ENCODE measurements around the gene SESN3. TPM values are rescaled to one million over a fixed set of nuclear protein-coding genes. Genes with fewer than 3 reads are reported as not detected.
"Not testable (repeated sequence)": the region's sequence is repeated elsewhere in the genome, so short reads cannot be mapped to it uniquely, and the experiment has no call there.

SESN3 gene
- polyA plus RNA-seq, 4 donors = 3.5 to 60.1 (median 5.3) TPM

GRCh38 chr11:95140397-95141033 lies 90.5 kb downstream of the SESN3 start:
- H3K36me3 ChIP-seq (ENCODE audit: control insufficient read depth in 3 of 3, insufficient read depth in 2 of 3, low read depth in 1 of 3, low read length in 3 of 3) = no peaks in the 10 kb centered on the region
- H3K9me3 ChIP-seq (ENCODE audit: control insufficient read depth in 2 of 2, insufficient read depth in 1 of 2, low read depth in 1 of 2, low read length in 1 of 2) = no peaks in the 10 kb centered on the region
- H3K27me3 ChIP-seq (ENCODE audit: control insufficient read depth in 3 of 3, insufficient read depth in 3 of 3, low read length in 3 of 3) = no peaks in the 10 kb centered on the region
- H3K4me3 ChIP-seq (ENCODE audit: low read depth in 1 of 3, low read length in 3 of 3) = no peak overlapping the region
- FAIRE-seq (no peak), DNase-seq (peak; percentile 37 to 67)
- peak overlapping the region in 1 of 3 donors; percentile 52 for H3K27ac ChIP-seq (ENCODE audit: low read depth in 1 of 3, low read length in 2 of 3)
- WGBS, 3 donors = 36 to 59% (median 38%) methylated on average over 4 of the region's 4 CpGs
- H3K4me1 ChIP-seq (ENCODE audit: control insufficient read depth in 3 of 3, insufficient read depth in 2 of 3, low read depth in 1 of 3, low read length in 2 of 3) = peaks cover 0 to 15% (median 2%) of the 10 kb centered on the region in 3 donors

- H3K4me3 ChIP-seq (ENCODE audit: low read depth in 1 of 3, low read length in 3 of 3) = no peak overlapping the region
Measured at GRCh38 chr11:95138448-95138847, 92.6 kb downstream of the SESN3 start.

GRCh38 chr11:95137299-95137698 lies 93.7 kb downstream of the SESN3 start:
- H3K4me1 ChIP-seq (ENCODE audit: control insufficient read depth in 3 of 3, insufficient read depth in 2 of 3, low read depth in 1 of 3, low read length in 2 of 3) = peaks cover 2 to 15% (median 3%) of the 10 kb centered on the region in 3 donors
- H3K27me3 ChIP-seq (ENCODE audit: control insufficient read depth in 3 of 3, insufficient read depth in 3 of 3, low read length in 3 of 3) = no peaks in the 10 kb centered on the region
- FAIRE-seq = no peak
- no peak for DNase-seq
- H3K36me3 ChIP-seq (ENCODE audit: control insufficient read depth in 3 of 3, insufficient read depth in 2 of 3, low read depth in 1 of 3, low read length in 3 of 3) = no peaks in the 10 kb centered on the region
- H3K9me3 ChIP-seq (ENCODE audit: control insufficient read depth in 2 of 2, insufficient read depth in 1 of 2, low read depth in 1 of 2, low read length in 1 of 2) = no peaks in the 10 kb centered on the region
- H3K27ac ChIP-seq (ENCODE audit: low read depth in 1 of 3, low read length in 2 of 3) = no peak overlapping the region
- no peak overlapping the region for H3K4me3 ChIP-seq (ENCODE audit: low read depth in 1 of 3, low read length in 3 of 3)

More at GRCh38 chr11:95138448-95138847, 92.6 kb downstream of the SESN3 start:
- H3K4me1 ChIP-seq (ENCODE audit: control insufficient read depth in 3 of 3, insufficient read depth in 2 of 3, low read depth in 1 of 3, low read length in 2 of 3) = peaks cover 2 to 15% (median 3%) of the 10 kb centered on the region in 3 donors
- H3K9me3 ChIP-seq (ENCODE audit: control insufficient read depth in 2 of 2, insufficient read depth in 1 of 2, low read depth in 1 of 2, low read length in 1 of 2) = no peaks in the 10 kb centered on the region
- DNase-seq (peak; percentile 30 to 33), FAIRE-seq (no peak)
- no peaks in the 10 kb centered on the region for H3K27me3 ChIP-seq (ENCODE audit: control insufficient read depth in 3 of 3, insufficient read depth in 3 of 3, low read length in 3 of 3)
- 17 to 27% (median 22%) methylated on average over 2 of the region's 2 CpGs for WGBS, 3 donors
- H3K27ac ChIP-seq (ENCODE audit: low read depth in 1 of 3, low read length in 2 of 3) = no peak overlapping the region
- no peaks in the 10 kb centered on the region for H3K36me3 ChIP-seq (ENCODE audit: control insufficient read depth in 3 of 3, insufficient read depth in 2 of 3, low read depth in 1 of 3, low read length in 3 of 3)

- peaks cover 2 to 15% (median 3%) of the 10 kb centered on the region in 3 donors for H3K4me1 ChIP-seq (ENCODE audit: control insufficient read depth in 3 of 3, insufficient read depth in 2 of 3, low read depth in 1 of 3, low read length in 2 of 3)
- FAIRE-seq; H3K36me3 ChIP-seq (ENCODE audit: control insufficient read depth in 3 of 3, insufficient read depth in 2 of 3, low read depth in 1 of 3, low read length in 3 of 3); H3K4me3 ChIP-seq (ENCODE audit: low read depth in 1 of 3, low read length in 3 of 3); H3K27me3 ChIP-seq (ENCODE audit: control insufficient read depth in 3 of 3, insufficient read depth in 3 of 3, low read length in 3 of 3); DNase-seq; H3K27ac ChIP-seq (ENCODE audit: low read depth in 1 of 3, low read length in 2 of 3); H3K9me3 ChIP-seq (ENCODE audit: control insufficient read depth in 2 of 2, insufficient read depth in 1 of 2, low read depth in 1 of 2, low read length in 1 of 2): not testable (repeated sequence)
- 95 to 98% (median 96%) methylated on average over 4 of the region's 4 CpGs for WGBS, 3 donors
Measured at GRCh38 chr11:95136747-95137146, 94.3 kb downstream of the SESN3 start.

GRCh38 chr11:95135880-95136279 lies 95.1 kb downstream of the SESN3 start:
- no peak for FAIRE-seq
- H3K4me3 ChIP-seq (ENCODE audit: low read depth in 1 of 3, low read length in 3 of 3) = no peak overlapping the region
- H3K9me3 ChIP-seq (ENCODE audit: control insufficient read depth in 2 of 2, insufficient read depth in 1 of 2, low read depth in 1 of 2, low read length in 1 of 2) = no peaks in the 10 kb centered on the region
- peaks cover 0 to 4% (median 0%) of the 10 kb centered on the region in 3 donors for H3K36me3 ChIP-seq (ENCODE audit: control insufficient read depth in 3 of 3, insufficient read depth in 2 of 3, low read depth in 1 of 3, low read length in 3 of 3)
- H3K4me1 ChIP-seq (ENCODE audit: control insufficient read depth in 3 of 3, insufficient read depth in 2 of 3, low read depth in 1 of 3, low read length in 2 of 3) = peaks cover 0 to 9% (median 3%) of the 10 kb centered on the region in 3 donors
- no peaks in the 10 kb centered on the region for H3K27me3 ChIP-seq (ENCODE audit: control insufficient read depth in 3 of 3, insufficient read depth in 3 of 3, low read length in 3 of 3)
- 96 to 98% (median 96%) methylated on average over 2 of the region's 2 CpGs for WGBS, 3 donors
- H3K27ac ChIP-seq (ENCODE audit: low read depth in 1 of 3, low read length in 2 of 3) = no peak overlapping the region
- no peak for DNase-seq

DNA sequence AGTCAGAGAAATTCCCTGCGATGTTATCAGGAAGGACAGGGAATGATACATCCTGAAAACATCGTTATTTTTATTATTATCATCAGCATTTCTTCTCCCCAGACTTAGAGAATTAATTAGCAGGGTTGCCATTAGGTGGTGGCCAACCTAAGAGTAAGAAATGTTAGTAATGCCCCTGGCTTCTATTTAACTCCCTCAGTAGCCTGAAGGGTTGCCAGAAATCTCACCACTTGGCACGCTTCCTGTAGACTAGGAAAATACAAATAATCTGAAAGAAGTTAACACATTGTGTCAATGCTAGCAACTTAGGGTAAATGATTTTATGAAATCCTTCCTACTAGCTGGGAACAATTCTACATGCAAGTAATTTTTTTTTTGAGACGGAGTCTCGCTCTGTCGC lies 95.8 kb downstream of the SESN3 start:
- no peaks in the 10 kb centered on the region for H3K27me3 ChIP-seq (ENCODE audit: control insufficient read depth in 3 of 3, insufficient read depth in 3 of 3, low read length in 3 of 3)
- no peak overlapping the region for H3K4me3 ChIP-seq (ENCODE audit: low read depth in 1 of 3, low read length in 3 of 3)
- H3K27ac ChIP-seq (ENCODE audit: low read depth in 1 of 3, low read length in 2 of 3) = no peak overlapping the region
- WGBS, 3 donors = 81 to 84% (median 82%) methylated on average over 3 to 6 of the region's 6 CpGs
- no peaks in the 10 kb centered on the region for H3K9me3 ChIP-seq (ENCODE audit: control insufficient read depth in 2 of 2, insufficient read depth in 1 of 2, low read depth in 1 of 2, low read length in 1 of 2)
- H3K36me3 ChIP-seq (ENCODE audit: control insufficient read depth in 3 of 3, insufficient read depth in 2 of 3, low read depth in 1 of 3, low read length in 3 of 3) = peaks cover 0 to 4% (median 0%) of the 10 kb centered on the region in 3 donors
- DNase-seq (no peak), FAIRE-seq (no peak)
- H3K4me1 ChIP-seq (ENCODE audit: control insufficient read depth in 3 of 3, insufficient read depth in 2 of 3, low read depth in 1 of 3, low read length in 2 of 3) = peaks cover 0 to 3% (median 3%) of the 10 kb centered on the region in 3 donors

DNA sequence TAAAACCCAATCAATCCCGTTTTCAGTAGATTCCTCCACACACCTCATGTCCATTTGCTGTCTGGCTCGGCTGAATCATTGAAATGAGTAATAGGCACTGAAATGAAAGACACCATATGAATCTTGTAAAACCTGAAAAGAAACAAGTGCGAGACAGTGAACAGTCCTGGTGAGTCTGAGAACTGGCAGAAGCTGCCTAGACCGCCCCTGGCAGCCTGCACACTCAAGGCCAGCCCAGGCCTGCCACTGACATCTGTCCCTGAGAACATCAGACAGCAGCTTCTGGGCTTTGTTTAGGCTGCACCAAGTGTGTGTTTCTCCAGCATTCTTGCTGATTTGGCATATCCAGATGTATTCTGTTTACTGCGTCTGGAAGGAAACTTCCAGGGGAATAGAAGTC lies 96.5 kb downstream of the SESN3 start:
- no peak overlapping the region for H3K27ac ChIP-seq (ENCODE audit: low read depth in 1 of 3, low read length in 2 of 3)

GRCh38 chr11:95132956-95133355 lies 98.0 kb downstream of the SESN3 start:
- no peaks in the 10 kb centered on the region for H3K27me3 ChIP-seq (ENCODE audit: control insufficient read depth in 3 of 3, insufficient read depth in 3 of 3, low read length in 3 of 3)
- DNase-seq (no peak), FAIRE-seq (no peak)
- 43 to 54% (median 53%) methylated on average over 2 of the region's 2 CpGs for WGBS, 3 donors
- H3K4me3 ChIP-seq (ENCODE audit: low read depth in 1 of 3, low read length in 3 of 3) = no peak overlapping the region
- peaks cover 0 to 3% (median 0%) of the 10 kb centered on the region in 3 donors for H3K4me1 ChIP-seq (ENCODE audit: control insufficient read depth in 3 of 3, insufficient read depth in 2 of 3, low read depth in 1 of 3, low read length in 2 of 3)
- peaks cover 0 to 15% (median 8%) of the 10 kb centered on the region in 3 donors for H3K36me3 ChIP-seq (ENCODE audit: control insufficient read depth in 3 of 3, insufficient read depth in 2 of 3, low read depth in 1 of 3, low read length in 3 of 3)
- H3K27ac ChIP-seq (ENCODE audit: low read depth in 1 of 3, low read length in 2 of 3) = no peak overlapping the region
- no peaks in the 10 kb centered on the region for H3K9me3 ChIP-seq (ENCODE audit: control insufficient read depth in 2 of 2, insufficient read depth in 1 of 2, low read depth in 1 of 2, low read length in 1 of 2)

More for the DNA sequence above, 96.5 kb downstream of the SESN3 start:
- 64 to 82% (median 80%) methylated on average over 5 of the region's 5 CpGs for WGBS, 3 donors
- Histone ChIP-seq H3K27me3 (ENCODE audit: control insufficient read depth in 3 of 3, insufficient read depth in 3 of 3, low read length in 3 of 3) (no peaks in the 10 kb centered on the region), H3K4me3 (ENCODE audit: low read depth in 1 of 3, low read length in 3 of 3) (no peak overlapping the region), H3K4me1 (ENCODE audit: control insufficient read depth in 3 of 3, insufficient read depth in 2 of 3, low read depth in 1 of 3, low read length in 2 of 3) (peaks cover 0 to 3% (median 0%) of the 10 kb centered on the region in 3 donors), H3K9me3 (ENCODE audit: control insufficient read depth in 2 of 2, insufficient read depth in 1 of 2, low read depth in 1 of 2, low read length in 1 of 2) (no peaks in the 10 kb centered on the region), H3K36me3 (ENCODE audit: control insufficient read depth in 3 of 3, insufficient read depth in 2 of 3, low read depth in 1 of 3, low read length in 3 of 3) (peaks cover 0 to 4% (median 0%) of the 10 kb centered on the region in 3 donors)
- DNase-seq (no peak), FAIRE-seq (no peak)

DNA sequence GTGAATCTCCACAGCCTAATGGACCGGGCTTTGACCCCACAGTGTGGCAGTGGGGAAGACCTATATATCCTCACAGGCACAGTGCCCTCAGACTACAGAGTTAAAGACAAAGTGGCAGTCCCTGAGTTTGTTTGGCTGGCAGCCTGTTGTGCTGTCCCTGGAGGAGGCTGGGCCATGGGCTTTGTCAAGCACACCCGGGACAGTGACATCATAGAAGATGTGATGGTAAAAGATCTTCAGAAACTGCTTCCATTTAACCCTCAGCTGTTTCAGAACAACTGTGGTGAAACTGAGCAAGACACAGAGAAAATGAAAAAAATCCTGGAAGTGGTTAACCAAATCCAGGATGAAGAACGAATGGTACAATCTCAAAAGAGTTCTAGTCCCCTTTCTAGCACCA lies 102.4 kb downstream of the SESN3 start:
- 83 to 95% (median 86%) methylated on average over 3 of the region's 3 CpGs for whole genome bisulfite sequencing, 3 donors
- Histone ChIP-seq H3K27ac (ENCODE audit: low read depth in 1 of 3, low read length in 2 of 3) (no peak overlapping the region), H3K4me3 (ENCODE audit: low read depth in 1 of 3, low read length in 3 of 3) (no peak overlapping the region), H3K9me3 (ENCODE audit: control insufficient read depth in 2 of 2, insufficient read depth in 1 of 2, low read depth in 1 of 2, low read length in 1 of 2) (no peaks in the 10 kb centered on the region), H3K4me1 (ENCODE audit: control insufficient read depth in 3 of 3, insufficient read depth in 2 of 3, low read depth in 1 of 3, low read length in 2 of 3) (no peaks in the 10 kb centered on the region), H3K27me3 (ENCODE audit: control insufficient read depth in 3 of 3, insufficient read depth in 3 of 3, low read length in 3 of 3) (no peaks in the 10 kb centered on the region), H3K36me3 (ENCODE audit: control insufficient read depth in 3 of 3, insufficient read depth in 2 of 3, low read depth in 1 of 3, low read length in 3 of 3) (peaks cover 0 to 15% (median 8%) of the 10 kb centered on the region in 3 donors)
- DNase-seq (no peak), FAIRE-seq (no peak)
